MCF 10A (cell line): ENCODE measurements around the gene MSANTD7. TPM values are rescaled to one million over a fixed set of nuclear protein-coding genes. Genes with fewer than 3 reads are reported as not detected.

ENCODE experiments used
- BruUV-seq: library from RNA; stranded (reverse); fragments of 400-500 nt; replicated peaks from 2 replicates; lab custom pipeline; 2021; lab: Mats Ljungman, UMichigan
- CTCF ChIA-PET: fragments of 300-600 bp; sonication (Branson Sonifier 250); formaldehyde crosslinking; extraction: SDS; loops from one replicate; lab custom pipeline; 2021; ENCODE audit warnings: antibody characterized with exemption, inconsistent platforms; lab: Yijun Ruan, JAX
- POLR2A ChIA-PET: fragments of 300-600, 350-650 bp; sonication (Branson Sonifier 250); formaldehyde crosslinking; extraction: SDS; loops from one replicate; lab custom pipeline; 2020; ENCODE audit warnings: antibody characterized with exemption, inconsistent platforms; lab: Yijun Ruan, JAX
- DNase-seq: peaks from one replicate; pipeline ENCODE4 v3.0.0-alpha.2; 2018; ENCODE audit not compliant: unreplicated experiment
- H3K27ac Mint-ChIP-seq: one replicate; pipeline ENCODE4 v1.8.0; 2022; ENCODE audit warnings: mild to moderate bottlenecking, low read depth, mixed read lengths; ENCODE audit not compliant: unreplicated experiment
- H3K27me3 Mint-ChIP-seq: one replicate; pipeline ENCODE4 v1.8.0; 2022; ENCODE audit warnings: mixed read lengths; ENCODE audit not compliant: insufficient read depth, unreplicated experiment
- H3K36me3 Mint-ChIP-seq: one replicate; pipeline ENCODE4 v1.8.0; 2022; ENCODE audit warnings: mild to moderate bottlenecking, moderate library complexity, mixed read lengths; ENCODE audit not compliant: insufficient read depth, unreplicated experiment
- H3K4me1 Mint-ChIP-seq: one replicate; pipeline ENCODE4 v1.8.0; 2022; ENCODE audit warnings: mixed read lengths; ENCODE audit not compliant: insufficient read depth, unreplicated experiment
- H3K4me3 Mint-ChIP-seq: one replicate; pipeline ENCODE4 v1.8.0; 2022; ENCODE audit warnings: mild to moderate bottlenecking, moderate library complexity, mixed read lengths; ENCODE audit not compliant: unreplicated experiment
- H3K9me3 Mint-ChIP-seq: one replicate; pipeline ENCODE4 v1.8.0; 2022; ENCODE audit warnings: mixed read lengths; ENCODE audit not compliant: unreplicated experiment
- CTCF ChIP-seq: fragments of 200-600 bp; IDR thresholded peaks from one replicate; pipeline ENCODE4 v1.8.0; 2022; ENCODE audit warnings: antibody characterized with exemption, mild to moderate bottlenecking; ENCODE audit not compliant: unreplicated experiment
- intact Hi-C: fragments of 100-400 bp; cut with micrococcal nuclease; formaldehyde crosslinking; loops from 2 replicates; pipeline ENCODE4 v1.14.1; 2022
- total RNA-seq: library from RNA; stranded (reverse); gene quantifications from 2 replicates; pipeline ENCODE4 v1.2.3, GENCODE V29; 2022

The MSANTD7 gene
- total RNA-seq, 1 experiment from 2014 or later = 18.1 TPM

GRCh38 chr10:14837003-14837756, 926 bp upstream of the MSANTD7 start:
- BruUV-seq = TSS peak; percentile 45
- ChIA-PET CTCF (interaction anchor here (0.5 to 3.6 kb wide), 12 partner anchors 14 to 340 kb away, joined by 3 to 30 read pairs (median 4); no protein-coding TSS in a partner anchor), POLR2A (interaction anchor here (0.6 to 4.3 kb wide), 28 partner anchors 7 to 471 kb away, joined by 3 to 90 read pairs (median 4); partner anchors contain the start of genes DCLRE1C, MEIG1 and SUV39H2)
- no peaks in the 10 kb centered on the region for H3K9me3 Mint-ChIP-seq
- H3K27me3 Mint-ChIP-seq = no peaks in the 10 kb centered on the region
- intact Hi-C loops = loop anchor here (5.0 to 10.0 kb wide), 4 partner anchors 115 to 538 kb away; partner anchors contain the start of genes DCLRE1C, FAM171A1 and RPP38
- H3K4me3 Mint-ChIP-seq = peak overlapping the region; percentile 76
- DNase-seq = no peak
- TF ChIP-seq CTCF = no peak
- peak overlapping the region; percentile 91 for H3K27ac Mint-ChIP-seq
- peaks cover 31% of the 10 kb centered on the region for H3K36me3 Mint-ChIP-seq
- no peaks in the 10 kb centered on the region for H3K4me1 Mint-ChIP-seq

- H3K27me3 Mint-ChIP-seq = no peaks in the 10 kb centered on the region
- H3K9me3 Mint-ChIP-seq = no peaks in the 10 kb centered on the region
- CTCF ChIA-PET = interaction anchor here (0.8 to 3.6 kb wide), 6 partner anchors 9 to 341 kb away, joined by 3 to 30 read pairs (median 4); no protein-coding TSS in a partner anchor
- intact Hi-C loops = loop anchor here (1.0 to 10.0 kb wide), 6 partner anchors 40 to 536 kb away; partner anchors contain the start of genes DCLRE1C, FAM171A1, RPP38 and SUV39H2
- no TSS peak for BruUV-seq
- H3K4me3 Mint-ChIP-seq = peak overlapping the region; percentile 76
- H3K4me1 Mint-ChIP-seq = no peaks in the 10 kb centered on the region
- peak overlapping the region; percentile 91 for H3K27ac Mint-ChIP-seq
- H3K36me3 Mint-ChIP-seq = peaks cover 28% of the 10 kb centered on the region
- no peak for TF ChIP-seq CTCF
- POLR2A ChIA-PET = interaction anchor here (0.7 to 4.3 kb wide), 22 partner anchors 9 to 301 kb away, joined by 3 to 90 read pairs (median 5); partner anchors contain the start of genes DCLRE1C, MEIG1 and SUV39H2
- peak; percentile 8 for DNase-seq
Observed at GRCh38 chr10:14838582-14839304, 637 bp downstream of the MSANTD7 start.

- no peak for TF ChIP-seq CTCF
- peak overlapping the region; percentile 76 for H3K4me3 Mint-ChIP-seq
- peaks cover 30% of the 10 kb centered on the region for H3K36me3 Mint-ChIP-seq
- no peaks in the 10 kb centered on the region for H3K27me3 Mint-ChIP-seq
- no peaks in the 10 kb centered on the region for H3K4me1 Mint-ChIP-seq
- H3K27ac Mint-ChIP-seq = peak overlapping the region; percentile 91
- H3K9me3 Mint-ChIP-seq = no peaks in the 10 kb centered on the region
- intact Hi-C loops = loop anchor here (2.0 to 10.0 kb wide), 5 partner anchors 113 to 536 kb away; partner anchors contain the start of genes DCLRE1C, FAM171A1 and RPP38
- ChIA-PET POLR2A (interaction anchor here (2.2 to 4.3 kb wide), 6 partner anchors 8 to 237 kb away, joined by 8 to 90 read pairs (median 14); partner anchors contain the start of genes DCLRE1C, MEIG1 and SUV39H2), CTCF (no interaction called here)
- BruUV-seq = no TSS peak
- no peak for DNase-seq
Observed at GRCh38 chr10:14839305-14839695, 1.2 kb downstream of the MSANTD7 start.
